Progenitor cell of endocrine pancreas (in vitro differentiated cells): ENCODE measurements around the gene PLSCR5. TPM values are rescaled to one million over a fixed set of nuclear protein-coding genes. Genes with fewer than 3 reads are reported as not detected.

Source experiments
- DNase-seq: peaks from one replicate; pipeline ENCODE4 v3.0.0; 2021; ENCODE audit warnings: low spot score; ENCODE audit not compliant: unreplicated experiment
- H3K27ac Mint-ChIP-seq: 2 replicates; pipeline ENCODE4 v1.8.0; 2021; ENCODE audit warnings: mild to moderate bottlenecking, moderate library complexity, mixed read lengths
- H3K27me3 Mint-ChIP-seq: 2 replicates; pipeline ENCODE4 v1.8.0; 2021; ENCODE audit warnings: mixed read lengths
- H3K36me3 Mint-ChIP-seq: 2 replicates; pipeline ENCODE4 v1.8.0; 2022; ENCODE audit warnings: mixed read lengths; ENCODE audit not compliant: insufficient read depth
- H3K4me1 Mint-ChIP-seq: 2 replicates; pipeline ENCODE4 v1.8.0; 2021; ENCODE audit warnings: low read depth, mixed read lengths
- H3K4me3 Mint-ChIP-seq: 2 replicates; pipeline ENCODE4 v1.8.0; 2021; ENCODE audit warnings: low read depth, mild to moderate bottlenecking, moderate library complexity, mixed read lengths
- H3K9me3 Mint-ChIP-seq: 2 replicates; pipeline ENCODE4 v1.8.0; 2021; ENCODE audit warnings: low read depth, mixed read lengths
- total RNA-seq: library from RNA; stranded (reverse); gene quantifications from 2 replicates; pipeline ENCODE4 v1.2.1, GENCODE V29; 2021
- TF ChIP-seq, protein P1 (sequence below): fragments of 200-600 bp; sonication (generic); IDR thresholded peaks from one replicate; pipeline ENCODE4 v1.5.0; 2021; ENCODE audit warnings: antibody characterized with exemption, mild to moderate bottlenecking; ENCODE audit not compliant: unreplicated experiment

Gene PLSCR5
- total RNA-seq, 1 donor from 2014 or later, result not detected

DNA sequence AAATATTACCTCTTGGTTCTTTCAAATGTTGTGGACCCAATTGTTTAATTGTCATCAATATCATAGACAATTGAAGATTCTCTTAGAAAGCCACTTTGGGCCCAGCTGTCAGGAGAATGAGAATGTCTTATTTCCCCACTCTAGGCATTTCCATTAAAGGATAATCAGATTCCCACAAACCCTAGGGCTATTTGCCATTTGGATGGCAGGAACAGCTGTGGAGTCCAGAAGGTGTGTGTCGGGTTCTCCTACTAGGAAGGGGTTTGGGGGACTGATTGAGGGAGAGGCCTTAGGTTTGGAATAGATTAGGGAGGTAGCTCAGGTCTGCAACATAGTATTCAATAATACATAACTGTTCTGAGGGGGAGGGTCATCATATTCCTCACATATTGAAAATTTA lies 35.2 kb upstream of the PLSCR5 start:
- TF ChIP-seq, protein P1, sequence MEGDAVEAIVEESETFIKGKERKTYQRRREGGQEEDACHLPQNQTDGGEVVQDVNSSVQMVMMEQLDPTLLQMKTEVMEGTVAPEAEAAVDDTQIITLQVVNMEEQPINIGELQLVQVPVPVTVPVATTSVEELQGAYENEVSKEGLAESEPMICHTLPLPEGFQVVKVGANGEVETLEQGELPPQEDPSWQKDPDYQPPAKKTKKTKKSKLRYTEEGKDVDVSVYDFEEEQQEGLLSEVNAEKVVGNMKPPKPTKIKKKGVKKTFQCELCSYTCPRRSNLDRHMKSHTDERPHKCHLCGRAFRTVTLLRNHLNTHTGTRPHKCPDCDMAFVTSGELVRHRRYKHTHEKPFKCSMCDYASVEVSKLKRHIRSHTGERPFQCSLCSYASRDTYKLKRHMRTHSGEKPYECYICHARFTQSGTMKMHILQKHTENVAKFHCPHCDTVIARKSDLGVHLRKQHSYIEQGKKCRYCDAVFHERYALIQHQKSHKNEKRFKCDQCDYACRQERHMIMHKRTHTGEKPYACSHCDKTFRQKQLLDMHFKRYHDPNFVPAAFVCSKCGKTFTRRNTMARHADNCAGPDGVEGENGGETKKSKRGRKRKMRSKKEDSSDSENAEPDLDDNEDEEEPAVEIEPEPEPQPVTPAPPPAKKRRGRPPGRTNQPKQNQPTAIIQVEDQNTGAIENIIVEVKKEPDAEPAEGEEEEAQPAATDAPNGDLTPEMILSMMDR, result no peak
- H3K9me3 Mint-ChIP-seq, result no peaks in the 10 kb centered on the region
- H3K27ac Mint-ChIP-seq, result no peak overlapping the region
- no peak for DNase-seq
- H3K27me3 Mint-ChIP-seq, result no peaks in the 10 kb centered on the region
- no peaks in the 10 kb centered on the region for H3K36me3 Mint-ChIP-seq
- peaks cover 17% of the 10 kb centered on the region for H3K4me1 Mint-ChIP-seq
- no peak overlapping the region for H3K4me3 Mint-ChIP-seq

DNA sequence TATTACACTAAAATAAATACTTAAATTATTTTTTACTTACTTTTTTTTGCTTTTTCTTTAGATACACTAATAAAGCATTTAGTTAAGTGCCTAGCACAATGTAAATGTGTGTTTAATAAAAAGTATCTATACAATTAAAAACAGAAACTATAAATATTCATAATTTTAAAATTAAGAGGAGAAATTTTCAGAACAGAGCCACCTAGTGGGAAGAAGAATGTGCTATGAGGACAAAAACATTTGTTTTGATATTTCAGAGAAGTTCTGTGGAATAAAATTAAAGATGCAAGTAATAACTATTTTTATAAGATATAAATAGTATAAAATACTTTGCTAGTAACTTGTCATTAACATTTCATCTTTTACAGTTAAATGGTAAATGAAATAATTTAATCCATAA lies 33.6 kb upstream of the PLSCR5 start:
- H3K4me3 Mint-ChIP-seq, result no peak overlapping the region
- H3K27me3 Mint-ChIP-seq, result no peaks in the 10 kb centered on the region
- peaks cover 17% of the 10 kb centered on the region for H3K4me1 Mint-ChIP-seq
- H3K9me3 Mint-ChIP-seq, result no peaks in the 10 kb centered on the region
- TF ChIP-seq, protein P1, result peak; percentile 58
- no peak for DNase-seq
- no peaks in the 10 kb centered on the region for H3K36me3 Mint-ChIP-seq
- H3K27ac Mint-ChIP-seq, result no peak overlapping the region

DNA sequence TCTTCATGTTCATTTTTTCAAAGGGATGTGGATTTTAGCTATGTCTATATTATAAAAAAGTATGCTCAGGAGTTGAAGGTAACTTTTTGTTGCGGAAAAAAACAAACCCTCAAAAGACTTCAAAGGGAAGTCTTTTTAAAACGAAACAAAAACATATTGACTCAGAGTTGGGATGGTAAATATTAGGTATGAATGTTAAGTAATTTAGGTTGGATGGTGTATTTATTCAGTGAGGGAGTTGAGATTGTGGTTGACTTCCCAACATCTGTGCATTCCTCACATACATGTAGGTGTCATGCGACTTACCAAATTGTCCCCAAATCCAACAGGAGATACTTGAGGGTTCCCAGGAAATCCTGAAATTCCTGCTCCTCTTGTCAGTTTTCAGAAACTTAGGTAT lies 32.7 kb upstream of the PLSCR5 start:
- H3K4me3 Mint-ChIP-seq, result no peak overlapping the region

DNA sequence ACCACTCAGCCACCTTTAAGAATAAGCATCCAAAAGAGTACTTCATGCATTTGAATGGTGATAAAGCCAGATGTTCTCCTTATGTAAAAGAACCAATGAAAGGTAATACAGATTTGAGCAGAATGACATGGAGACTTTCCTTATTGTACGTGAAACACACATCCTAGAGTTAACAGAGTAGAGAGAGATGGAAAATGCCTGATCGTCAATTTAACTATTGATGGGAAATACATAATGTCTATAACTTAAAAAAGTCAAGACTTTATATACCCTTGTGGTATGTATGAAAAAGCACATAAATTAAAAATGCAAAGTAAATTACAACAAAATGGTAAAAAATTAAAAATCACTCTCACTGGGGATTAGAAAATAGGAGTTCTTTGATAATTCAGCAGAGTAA lies 31.7 kb upstream of the PLSCR5 start:
- no peak overlapping the region for H3K4me3 Mint-ChIP-seq
- no peaks in the 10 kb centered on the region for H3K36me3 Mint-ChIP-seq
- no peaks in the 10 kb centered on the region for H3K9me3 Mint-ChIP-seq
- TF ChIP-seq, protein P1, result no peak
- peaks cover 17% of the 10 kb centered on the region for H3K4me1 Mint-ChIP-seq
- no peak overlapping the region for H3K27ac Mint-ChIP-seq
- no peak for DNase-seq
- H3K27me3 Mint-ChIP-seq, result no peaks in the 10 kb centered on the region

More for the DNA sequence above, 32.7 kb upstream of the PLSCR5 start:
- H3K4me1 Mint-ChIP-seq, result peaks cover 17% of the 10 kb centered on the region
- no peak overlapping the region for H3K27ac Mint-ChIP-seq
- no peaks in the 10 kb centered on the region for H3K27me3 Mint-ChIP-seq
- DNase-seq, result no peak
- no peaks in the 10 kb centered on the region for H3K36me3 Mint-ChIP-seq
- H3K9me3 Mint-ChIP-seq, result no peaks in the 10 kb centered on the region
- TF ChIP-seq, protein P1, result no peak

DNA sequence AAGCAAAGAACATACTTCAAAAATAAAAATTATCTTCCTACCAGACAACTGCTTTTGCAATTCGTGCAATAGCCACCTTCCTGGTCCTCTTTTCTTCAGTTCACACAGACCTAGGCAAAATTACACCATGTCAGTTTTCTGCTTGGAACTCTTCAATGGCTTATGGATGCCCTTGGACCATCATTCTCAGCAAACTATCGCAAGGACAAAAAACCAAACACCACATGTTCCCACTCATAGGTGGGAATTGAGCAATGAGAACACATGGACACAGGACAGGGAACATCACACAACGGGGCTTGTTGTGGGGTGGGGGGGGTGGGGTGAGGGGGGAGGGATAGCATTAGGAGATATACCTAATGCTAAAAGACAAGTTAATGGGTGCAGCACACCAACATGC lies 29.2 kb upstream of the PLSCR5 start:
- Mint-ChIP-seq H3K4me1 (peaks cover 17% of the 10 kb centered on the region), H3K36me3 (no peaks in the 10 kb centered on the region), H3K27me3 (no peaks in the 10 kb centered on the region), H3K9me3 (no peaks in the 10 kb centered on the region), H3K27ac (no peak overlapping the region), H3K4me3 (no peak overlapping the region)
- DNase-seq, result no peak
- TF ChIP-seq, protein P1, result no peak

DNA sequence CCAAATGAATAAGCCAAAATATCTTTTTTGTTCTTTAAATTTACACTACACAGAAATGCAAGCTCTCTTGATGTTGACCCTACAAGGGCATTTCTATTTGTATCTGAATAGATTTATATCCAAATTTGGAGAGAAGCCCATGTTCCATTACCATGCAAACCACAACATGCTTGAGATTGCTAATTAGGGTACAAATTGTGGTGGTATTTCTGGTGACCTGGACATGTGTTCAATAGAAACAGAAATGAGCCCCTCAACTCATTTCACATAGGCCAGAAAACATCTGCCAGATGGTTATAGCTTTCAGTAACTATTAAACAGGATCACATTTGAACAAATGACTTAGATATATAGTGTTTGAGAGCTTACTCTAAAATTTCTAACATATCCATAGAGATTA lies 23.5 kb upstream of the PLSCR5 start:
- no peak for DNase-seq
- TF ChIP-seq, protein P1, result no peak
- no peak overlapping the region for H3K4me3 Mint-ChIP-seq
- H3K9me3 Mint-ChIP-seq, result no peaks in the 10 kb centered on the region
- H3K4me1 Mint-ChIP-seq, result peaks cover 9% of the 10 kb centered on the region
- no peak overlapping the region for H3K27ac Mint-ChIP-seq
- H3K36me3 Mint-ChIP-seq, result no peaks in the 10 kb centered on the region
- no peaks in the 10 kb centered on the region for H3K27me3 Mint-ChIP-seq
